NCI-H2227 treated with DMSO at 0.1 percent for 48 hours (cell line): ENCODE data around the gene CRP.
"Not testable (repeated sequence)": the region's sequence is repeated elsewhere in the genome, so short reads cannot be mapped to it uniquely, and the experiment has no call there.

Source experiments
- DNase-seq: peaks from one replicate; lab custom pipeline; 2025; lab: John Stamatoyannopoulos, UW

CRP gene

GRCh38 chr1:159699653-159700052, 14.7 kb downstream of the CRP start:
- DNase-seq = no peak

- no peak for DNase-seq
Measured at GRCh38 chr1:159699246-159699645, 15.1 kb downstream of the CRP start.

GRCh38 chr1:159687511-159687910, 26.9 kb downstream of the CRP start:
- DNase-seq = no peak

GRCh38 chr1:159686599-159687299, 27.6 kb downstream of the CRP start:
- no peak for DNase-seq

- no peak for DNase-seq
Measured at GRCh38 chr1:159678939-159679338, 35.5 kb downstream of the CRP start.

- no peak for DNase-seq
Measured at GRCh38 chr1:159675046-159675445, 39.3 kb downstream of the CRP start.

- DNase-seq = not testable (repeated sequence)
Measured at GRCh38 chr1:159672390-159672789, 42.0 kb downstream of the CRP start.

- DNase-seq = no peak
Measured at GRCh38 chr1:159669338-159669737, 45.1 kb downstream of the CRP start.

GRCh38 chr1:159668739-159669138, 45.6 kb downstream of the CRP start:
- no peak for DNase-seq

GRCh38 chr1:159664247-159664646, 50.1 kb downstream of the CRP start:
- DNase-seq = no peak

GRCh38 chr1:159663552-159663951, 50.8 kb downstream of the CRP start:
- no peak for DNase-seq
